Measurements from ENCODE around the gene HELZ. TPM values are rescaled to one million over a fixed set of nuclear protein-coding genes. Genes with fewer than 3 reads are reported as not detected.
A peak's percentile ranks its signal among the peaks of the same experiment; 100 is the strongest.

The HELZ gene
- total RNA-seq, 1 experiment from 2014 or later: 49.8 TPM

DNA sequence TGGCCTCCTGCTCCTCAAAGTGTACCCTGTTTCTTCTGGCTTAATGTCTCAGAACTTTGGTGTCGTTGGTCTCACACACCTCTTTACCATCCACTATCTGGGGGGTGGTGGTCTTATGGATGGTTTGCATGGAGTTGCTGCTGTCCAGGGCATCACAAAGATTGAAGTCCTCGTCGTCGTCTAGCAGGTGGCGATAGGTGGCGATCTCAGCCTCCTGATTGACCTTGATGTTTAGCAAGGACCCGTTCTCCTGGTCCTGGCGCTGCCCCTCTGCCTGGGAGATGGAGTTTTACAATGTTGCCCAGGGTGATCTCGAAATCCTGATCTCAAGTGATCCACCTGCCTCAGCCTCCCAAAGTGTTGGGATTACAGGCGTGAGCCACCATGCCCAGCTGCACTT, 31.1 kb upstream of the HELZ start:
- H3K27ac ChIP-seq (ENCODE audit: insufficient read length, low read depth, low read length): no peak overlapping the region
- H3K79me1 ChIP-seq (ENCODE audit: insufficient read depth, low read depth, low read length, poor library complexity, severe bottlenecking): no peaks in the 10 kb centered on the region
- no peak overlapping the region for H3K4ac ChIP-seq (ENCODE audit: low read depth, low read length)
- H3K18ac ChIP-seq (ENCODE audit: insufficient read length, low read depth, low read length): no peak overlapping the region
- no peak overlapping the region for H4K8ac ChIP-seq (replicated peaks; ENCODE audit: insufficient read length, low read depth, low read length)
- H4K5ac ChIP-seq (ENCODE audit: insufficient read length, low read depth, low read length): no peak overlapping the region
- no peak overlapping the region for H3K4me3 Mint-ChIP-seq
- H2AFZ ChIP-seq (ENCODE audit: low read length): no peak overlapping the region
- no CpG with 5 or more reads among the region's 10 CpGs for WGBS (ENCODE audit: extremely low coverage, insufficient read length, low lambda C conversion rate)
- no peak overlapping the region for H2BK5ac ChIP-seq (ENCODE audit: insufficient read length, low read length)
- H4K20me1 ChIP-seq (ENCODE audit: control insufficient read depth, insufficient read depth, insufficient read length): no peaks in the 10 kb centered on the region
- no peaks in the 10 kb centered on the region for H3K23me2 ChIP-seq (ENCODE audit: insufficient read length, low read depth, low read length, poor library complexity, severe bottlenecking)
- no peak overlapping the region for H3K4me2 ChIP-seq (ENCODE audit: insufficient read depth, insufficient read length, low read length)
- H3K9ac ChIP-seq (ENCODE audit: extremely low read depth, insufficient read length, low read length): no peak overlapping the region
- peak; percentile 84 for DNase-seq
- no peak overlapping the region; a peak in 1 of 7 replicates for H3K27ac Mint-ChIP-seq
- no peak overlapping the region for H3K14ac ChIP-seq (ENCODE audit: insufficient read depth, low read length)
- H3K27me3 ChIP-seq (ENCODE audit: insufficient read depth, low read length): no peaks in the 10 kb centered on the region
- no peak overlapping the region for H4K91ac ChIP-seq (ENCODE audit: insufficient read length, low read depth, low read length)
- no peak overlapping the region for H3K23ac ChIP-seq (ENCODE audit: insufficient read length, low read depth, low read length)
- H2BK120ac ChIP-seq (ENCODE audit: low read depth, low read length, poor library complexity, severe bottlenecking): no peak overlapping the region
- peaks cover 9 to 15% of the 10 kb centered on the region in 2 experiments for H3K4me1 Mint-ChIP-seq
- H2BK20ac ChIP-seq (ENCODE audit: low read depth, low read length, poor library complexity, severe bottlenecking): no peak overlapping the region
- TF ChIP-seq, protein P1, sequence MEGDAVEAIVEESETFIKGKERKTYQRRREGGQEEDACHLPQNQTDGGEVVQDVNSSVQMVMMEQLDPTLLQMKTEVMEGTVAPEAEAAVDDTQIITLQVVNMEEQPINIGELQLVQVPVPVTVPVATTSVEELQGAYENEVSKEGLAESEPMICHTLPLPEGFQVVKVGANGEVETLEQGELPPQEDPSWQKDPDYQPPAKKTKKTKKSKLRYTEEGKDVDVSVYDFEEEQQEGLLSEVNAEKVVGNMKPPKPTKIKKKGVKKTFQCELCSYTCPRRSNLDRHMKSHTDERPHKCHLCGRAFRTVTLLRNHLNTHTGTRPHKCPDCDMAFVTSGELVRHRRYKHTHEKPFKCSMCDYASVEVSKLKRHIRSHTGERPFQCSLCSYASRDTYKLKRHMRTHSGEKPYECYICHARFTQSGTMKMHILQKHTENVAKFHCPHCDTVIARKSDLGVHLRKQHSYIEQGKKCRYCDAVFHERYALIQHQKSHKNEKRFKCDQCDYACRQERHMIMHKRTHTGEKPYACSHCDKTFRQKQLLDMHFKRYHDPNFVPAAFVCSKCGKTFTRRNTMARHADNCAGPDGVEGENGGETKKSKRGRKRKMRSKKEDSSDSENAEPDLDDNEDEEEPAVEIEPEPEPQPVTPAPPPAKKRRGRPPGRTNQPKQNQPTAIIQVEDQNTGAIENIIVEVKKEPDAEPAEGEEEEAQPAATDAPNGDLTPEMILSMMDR (conservative IDR thresholded peaks at IDR 0.05): peak; percentile 56; the same call in 2 of the 3 replicates
- H3K4me1 ChIP-seq (ENCODE audit: insufficient read depth, low read length): peaks cover 3% of the 10 kb centered on the region; the same call in 1 of the 2 replicates
- H3K79me2 ChIP-seq (ENCODE audit: insufficient read depth, low read length): no peaks in the 10 kb centered on the region
- H3T11ph ChIP-seq (ENCODE audit: low read length): no peak overlapping the region
- no peak overlapping the region for H3K56ac ChIP-seq (ENCODE audit: insufficient read length, low read depth, low read length)
- H3K36me3 Mint-ChIP-seq (ENCODE audit: insufficient read depth in 1 of 3, low read depth in 3 of 3): no peaks in the 10 kb centered on the region
- no peak overlapping the region for H2BK12ac ChIP-seq (ENCODE audit: insufficient read length, low read depth, low read length)
- no peak overlapping the region for H2AK5ac ChIP-seq (ENCODE audit: insufficient read length, low read length)
- H2BK15ac ChIP-seq (ENCODE audit: low read depth, low read length): no peak overlapping the region
- H3K9me3 ChIP-seq (ENCODE audit: control insufficient read depth, low read depth, low read length): no peaks in the 10 kb centered on the region
- H3K27me3 Mint-ChIP-seq (ENCODE audit: low read depth): no peaks in the 10 kb centered on the region
- H3K9me3 Mint-ChIP-seq: no peaks in the 10 kb centered on the region

Data from H9 (cell line).